GM19455 (cell line): ENCODE data around the gene ZNF138.

Experiments
- ATAC-seq: cut with Tn5 transposase; IDR thresholded peaks from one replicate; pipeline ENCODE4 v1.9.1; 2021; ENCODE audit not compliant: unreplicated experiment

ZNF138 gene

DNA sequence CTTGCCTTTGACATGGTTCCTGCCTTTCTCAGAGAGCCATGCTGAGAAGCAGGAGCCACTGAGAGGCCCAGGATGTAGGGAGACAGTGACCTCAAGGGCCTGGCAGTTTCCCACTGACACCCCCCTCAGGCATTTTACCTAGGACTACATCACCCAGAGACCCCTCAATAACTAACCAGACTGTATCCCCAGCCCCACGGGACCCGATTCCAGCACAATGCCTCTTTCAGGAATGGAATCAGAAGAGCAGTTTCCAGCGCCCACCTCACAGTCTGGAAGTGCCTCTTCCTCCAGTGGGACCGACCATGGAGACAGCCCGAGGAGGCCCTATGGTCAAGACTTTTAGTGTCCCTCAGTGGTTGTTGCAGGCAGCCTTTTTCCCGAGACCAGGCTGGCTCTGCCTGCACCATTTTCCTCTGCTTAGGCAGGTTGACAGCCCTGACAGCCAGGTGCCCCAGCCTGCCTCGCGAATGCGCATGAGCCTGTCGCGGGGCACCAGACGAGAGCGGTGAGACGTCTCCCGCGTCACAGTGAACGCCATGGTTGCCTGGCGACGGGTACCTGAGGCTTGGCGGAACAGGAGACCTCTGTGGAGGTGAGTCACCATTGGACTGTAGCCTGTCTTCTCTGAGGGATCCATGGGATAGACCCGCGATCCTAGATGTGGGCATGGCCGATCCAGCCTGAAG, 80.5 kb downstream of the ZNF138 start:
- ATAC-seq, result no peak

DNA sequence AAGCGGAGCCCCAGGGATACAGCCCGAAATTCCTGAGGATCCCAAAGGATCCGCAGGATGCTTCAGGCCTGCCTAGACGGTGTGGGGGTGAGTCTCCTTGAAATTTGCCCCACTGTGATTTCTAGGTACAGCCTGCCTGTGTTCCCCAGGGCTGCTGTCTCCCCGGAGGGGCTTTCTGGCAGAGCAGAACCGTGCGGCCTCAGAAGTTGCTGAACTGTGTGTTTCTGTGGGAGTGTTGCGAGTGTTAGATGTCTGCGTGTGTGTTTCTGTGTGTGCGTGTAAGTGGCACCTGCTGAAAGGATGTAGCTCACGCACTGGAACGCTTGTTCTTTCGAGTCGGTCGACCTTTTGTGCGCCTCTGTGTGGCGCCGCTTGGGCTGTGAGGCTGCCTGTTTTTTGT, 81.0 kb downstream of the ZNF138 start:
- ATAC-seq, result no peak

DNA sequence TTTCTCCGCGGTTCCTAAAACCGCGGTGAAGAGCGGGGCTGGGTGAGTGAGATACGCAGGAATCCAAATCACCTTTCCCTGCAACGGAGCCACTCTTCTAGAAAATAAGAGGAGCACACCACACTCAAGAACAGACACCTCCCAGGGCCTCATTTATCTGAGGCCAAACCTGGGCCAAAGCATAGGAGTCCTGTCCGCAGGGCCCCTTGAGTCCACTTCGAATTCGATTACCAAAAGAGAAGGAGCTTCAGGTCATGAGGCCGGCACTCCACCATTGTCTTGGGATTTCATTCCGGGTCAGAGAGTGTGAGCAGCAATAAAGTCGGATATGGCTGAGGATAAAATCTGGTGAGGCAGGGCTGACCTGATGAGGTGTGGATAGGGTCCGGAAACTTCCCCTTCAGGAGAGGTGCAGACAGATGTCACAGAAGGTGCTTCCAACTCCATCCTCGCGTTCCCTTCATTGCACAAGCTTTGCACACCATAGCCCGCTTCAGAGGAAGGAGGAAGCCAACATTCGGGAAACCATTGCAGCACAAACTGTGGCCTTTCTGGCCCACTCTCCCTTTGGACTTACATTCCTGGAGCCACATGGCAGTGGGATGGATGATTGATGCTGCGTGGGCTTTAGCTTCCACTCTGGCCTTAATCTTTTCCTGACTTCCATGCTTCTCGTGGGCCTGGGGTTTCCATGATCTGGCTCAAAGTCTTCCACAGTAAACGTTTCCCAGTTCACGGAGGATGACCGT, 81.6 kb downstream of the ZNF138 start:
- no peak for ATAC-seq

DNA sequence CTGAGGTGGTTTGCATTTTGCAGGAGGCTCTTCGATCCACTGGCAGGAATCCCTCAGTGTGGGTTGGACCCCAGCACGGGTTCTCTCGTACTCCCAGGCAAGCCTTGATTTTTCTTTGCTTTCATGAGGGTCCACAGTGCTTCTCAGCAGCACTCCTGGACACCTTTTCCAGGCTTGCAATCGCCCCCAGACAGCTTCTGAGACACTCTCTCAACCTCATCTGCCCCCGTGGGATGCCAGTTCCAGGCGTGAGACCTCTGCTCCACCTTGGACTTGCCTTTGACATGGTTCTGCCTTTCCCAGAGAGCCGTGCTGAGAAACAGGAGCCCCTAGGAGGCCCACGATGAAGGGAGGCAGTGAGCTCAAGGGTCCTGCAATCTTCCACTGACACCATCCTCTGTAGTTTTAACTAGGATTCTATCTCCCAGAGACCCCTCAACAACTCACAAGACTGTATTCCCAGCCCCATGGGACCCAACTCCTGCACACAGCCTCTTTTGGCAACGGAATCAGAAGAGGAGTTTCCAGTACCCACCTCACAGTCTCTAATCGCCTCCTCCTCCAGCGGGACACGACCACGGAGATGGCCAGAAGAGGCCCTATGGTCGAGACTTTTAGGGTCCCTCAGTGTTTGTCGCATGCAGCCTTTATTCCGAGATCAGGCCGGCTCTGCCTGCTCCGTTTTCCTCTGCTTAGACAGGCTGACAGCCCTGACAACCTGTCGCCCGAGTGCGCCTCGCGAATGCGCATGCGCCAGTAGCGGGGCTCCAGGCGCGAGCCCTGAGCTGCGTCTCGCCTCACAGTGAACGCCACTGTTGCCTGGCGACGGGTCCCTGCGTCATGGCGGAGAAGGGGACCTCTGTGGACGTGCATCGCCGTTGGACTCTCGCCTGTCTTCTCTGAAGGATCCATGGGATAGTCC, 82.8 kb downstream of the ZNF138 start:
- no peak for ATAC-seq

DNA sequence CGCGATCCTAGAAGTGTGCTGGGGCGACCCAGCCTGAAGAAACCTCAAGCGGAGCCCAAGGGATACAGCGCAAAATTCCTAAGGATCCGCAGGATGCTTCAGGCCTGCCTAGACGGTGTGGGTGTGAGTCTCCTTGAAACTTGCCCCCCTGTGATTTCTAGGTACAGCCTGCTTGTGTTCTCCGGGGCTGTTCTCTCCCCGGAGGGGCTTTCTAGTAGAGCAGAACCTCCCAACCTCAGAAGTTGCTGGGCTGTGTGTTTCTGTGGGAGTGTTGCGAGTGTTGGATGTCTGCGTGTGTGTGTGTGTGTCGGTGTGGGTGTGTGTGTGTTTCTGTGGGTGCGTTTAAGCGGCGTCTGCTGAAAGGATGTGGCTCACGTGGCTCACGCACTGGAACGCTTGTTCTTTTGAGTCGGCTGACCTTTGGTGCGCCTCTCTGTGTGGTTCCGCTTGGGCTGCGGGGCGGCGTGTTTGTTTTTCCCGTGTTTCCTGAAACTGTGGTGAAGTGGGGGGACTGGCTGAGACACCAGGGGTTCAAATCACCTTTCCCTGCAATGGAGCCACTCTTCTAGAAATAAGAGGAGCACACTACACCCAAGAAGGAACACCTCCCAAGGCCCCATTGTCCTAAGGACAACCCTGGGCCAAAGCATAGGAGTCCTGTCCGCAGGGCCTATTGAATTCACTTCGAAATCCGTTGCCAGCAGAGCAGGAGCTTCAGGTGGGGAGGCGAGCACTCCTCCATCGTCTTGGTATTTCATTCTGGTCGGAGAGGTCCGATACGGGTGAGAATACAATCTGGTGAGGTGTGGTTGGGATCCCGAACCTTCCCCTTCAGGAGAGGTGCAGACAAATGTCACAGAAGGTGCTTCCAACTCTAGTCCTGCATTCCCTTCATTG, 83.7 kb downstream of the ZNF138 start:
- no peak for ATAC-seq

DNA sequence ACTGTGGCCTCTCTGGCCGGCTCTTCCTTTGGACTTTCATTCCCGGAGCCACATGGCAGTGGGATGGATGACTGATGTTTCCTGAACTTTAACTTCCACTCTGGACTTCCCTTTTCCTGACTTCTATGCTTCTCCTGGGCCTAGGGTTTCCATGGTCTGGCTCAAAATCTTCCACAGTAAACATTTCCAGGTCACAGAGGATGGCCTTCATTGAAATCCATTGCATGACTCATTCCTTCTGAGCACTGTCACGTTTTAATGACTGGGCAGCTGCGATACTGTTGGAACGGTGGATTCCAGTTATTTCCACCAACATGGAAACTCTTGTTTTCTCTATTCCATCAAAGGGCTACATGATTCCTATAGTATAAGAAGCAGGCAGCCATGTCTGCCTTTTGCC, 84.5 kb downstream of the ZNF138 start:
- no peak for ATAC-seq

DNA sequence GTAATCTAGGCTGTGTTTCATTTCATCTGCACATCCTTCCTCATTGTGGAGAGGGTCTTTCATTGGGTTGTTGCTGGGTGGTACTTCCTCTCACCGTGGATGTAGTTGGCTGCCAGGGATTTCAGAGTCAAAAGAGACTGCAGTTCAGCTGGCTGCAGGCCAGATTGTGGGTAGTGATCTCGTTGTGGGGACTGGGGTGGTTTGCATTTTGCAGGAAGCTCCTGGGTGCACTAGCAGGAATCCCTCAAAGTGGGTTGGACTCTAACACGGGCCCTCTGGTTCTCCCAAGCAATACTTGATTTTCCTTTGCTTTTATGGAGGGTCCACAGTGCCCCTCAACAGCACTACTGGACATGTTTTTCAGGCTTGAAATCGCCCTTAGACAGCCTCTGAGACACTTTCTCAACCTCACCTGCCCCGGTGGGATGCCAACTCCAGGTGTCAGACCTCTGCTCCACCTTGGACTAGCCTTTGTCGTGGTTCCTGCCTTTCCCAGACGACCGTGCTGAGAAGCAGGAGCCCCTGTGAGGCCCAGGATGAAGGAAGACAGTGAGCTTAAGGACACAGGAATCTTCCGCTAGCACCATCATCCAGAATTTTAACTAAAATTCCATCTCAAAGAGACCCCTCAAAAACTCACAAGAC, 85.0 kb downstream of the ZNF138 start:
- ATAC-seq, result no peak

DNA sequence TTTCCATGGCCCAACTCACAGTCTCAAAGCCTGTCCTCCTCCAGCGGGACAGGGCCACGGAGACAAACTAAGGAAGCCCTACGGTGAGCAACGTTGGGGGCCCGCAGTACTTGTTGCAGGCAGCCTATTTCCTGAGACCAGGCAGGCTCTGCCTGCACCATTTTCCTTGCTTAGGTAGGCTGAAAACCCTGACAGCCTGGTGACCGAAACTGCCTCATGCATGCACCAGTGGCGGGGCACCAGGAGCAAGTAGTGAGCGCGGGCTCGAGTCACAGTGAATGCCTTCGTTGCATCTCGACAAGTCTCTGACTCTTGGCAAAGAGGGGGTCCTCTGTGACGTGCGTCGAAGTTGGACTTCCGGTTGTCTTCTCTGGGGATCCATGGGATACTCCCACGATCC, 85.6 kb downstream of the ZNF138 start:
- no peak for ATAC-seq

DNA sequence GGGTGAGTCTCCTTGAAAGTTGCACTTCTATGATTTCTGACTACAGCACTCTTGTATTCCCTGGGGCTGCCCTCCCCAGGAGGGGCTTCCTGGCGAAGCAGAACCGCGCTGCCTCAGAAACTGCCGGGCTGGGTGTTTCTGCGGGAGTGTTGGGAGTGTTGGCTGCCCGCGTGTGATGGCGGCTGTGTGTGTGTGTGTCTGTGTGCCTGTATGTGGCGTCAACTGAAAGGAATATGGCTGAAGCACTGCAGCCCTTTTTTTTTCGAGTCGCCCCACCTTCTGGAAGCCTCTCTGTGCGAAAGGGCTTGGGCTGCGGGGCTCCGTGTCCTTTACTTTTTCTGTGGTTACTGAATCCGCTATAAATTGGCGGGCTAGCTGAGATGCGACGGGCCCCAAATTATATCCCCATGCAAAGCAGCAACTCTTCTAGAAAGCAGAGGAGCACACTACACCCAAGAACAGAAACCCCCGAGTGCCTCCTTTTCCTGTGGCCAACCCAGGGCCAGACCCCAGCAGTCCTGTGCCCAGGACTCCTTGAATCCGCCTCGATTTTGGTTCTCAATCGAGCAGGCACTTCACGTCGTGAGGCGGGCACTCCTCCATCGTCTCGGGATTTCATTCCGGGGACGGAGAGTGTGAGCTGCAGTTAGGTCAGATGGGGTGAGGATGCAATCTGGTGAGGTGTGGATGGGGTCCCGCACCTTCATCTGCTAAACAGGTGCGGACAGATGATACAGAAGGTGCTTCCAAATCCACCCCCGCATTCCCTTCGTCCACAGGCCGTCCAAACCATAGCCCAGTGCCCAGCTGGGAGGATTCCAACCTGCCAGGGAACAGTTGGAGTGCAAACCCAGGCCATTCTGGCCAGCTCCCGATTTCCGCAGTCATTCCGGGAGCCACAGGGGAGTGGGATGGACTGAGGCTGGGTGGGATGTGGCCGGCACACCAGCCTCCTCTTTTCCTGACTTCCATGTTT, 86.4 kb downstream of the ZNF138 start:
- no peak for ATAC-seq

DNA sequence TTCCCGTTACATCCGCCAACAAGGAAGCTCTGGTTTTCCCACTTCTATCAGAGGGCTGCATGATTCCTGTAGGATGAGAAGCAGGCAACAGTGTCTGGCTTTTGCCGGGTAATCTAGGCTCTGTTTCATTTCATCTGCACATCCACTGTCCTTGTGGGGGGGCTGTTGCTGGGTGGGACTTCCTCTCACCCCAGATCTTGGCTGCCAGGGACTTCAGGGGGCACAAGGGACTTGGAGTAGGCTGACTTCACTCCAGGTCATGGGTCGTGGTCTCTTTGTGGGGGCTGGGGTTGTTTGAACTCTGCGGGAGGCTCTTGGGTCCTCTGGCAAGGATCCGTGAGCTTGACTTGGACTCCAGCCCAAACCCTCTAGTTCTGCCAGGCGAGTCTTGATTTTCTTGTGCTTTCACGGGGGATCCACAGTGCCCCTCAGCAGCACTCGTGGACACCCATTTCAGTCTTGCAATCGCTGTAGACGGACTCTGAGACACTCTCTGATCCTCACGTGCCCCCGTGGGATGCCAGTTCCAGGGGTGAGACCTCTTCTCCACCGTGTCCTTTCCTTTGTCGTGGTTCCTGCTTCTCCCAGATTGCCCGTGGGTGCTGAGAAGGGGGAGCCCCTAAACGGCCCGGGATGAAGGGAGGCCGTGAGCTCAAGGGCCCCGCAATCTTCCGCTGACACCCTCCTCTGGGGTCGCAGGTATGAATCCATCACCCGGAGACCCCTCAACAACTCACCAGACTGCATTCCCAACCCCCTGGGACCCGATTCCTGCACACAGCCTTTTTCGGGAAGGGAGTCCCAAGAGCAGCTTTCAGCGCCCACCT, 87.4 kb downstream of the ZNF138 start:
- ATAC-seq, result no peak

DNA sequence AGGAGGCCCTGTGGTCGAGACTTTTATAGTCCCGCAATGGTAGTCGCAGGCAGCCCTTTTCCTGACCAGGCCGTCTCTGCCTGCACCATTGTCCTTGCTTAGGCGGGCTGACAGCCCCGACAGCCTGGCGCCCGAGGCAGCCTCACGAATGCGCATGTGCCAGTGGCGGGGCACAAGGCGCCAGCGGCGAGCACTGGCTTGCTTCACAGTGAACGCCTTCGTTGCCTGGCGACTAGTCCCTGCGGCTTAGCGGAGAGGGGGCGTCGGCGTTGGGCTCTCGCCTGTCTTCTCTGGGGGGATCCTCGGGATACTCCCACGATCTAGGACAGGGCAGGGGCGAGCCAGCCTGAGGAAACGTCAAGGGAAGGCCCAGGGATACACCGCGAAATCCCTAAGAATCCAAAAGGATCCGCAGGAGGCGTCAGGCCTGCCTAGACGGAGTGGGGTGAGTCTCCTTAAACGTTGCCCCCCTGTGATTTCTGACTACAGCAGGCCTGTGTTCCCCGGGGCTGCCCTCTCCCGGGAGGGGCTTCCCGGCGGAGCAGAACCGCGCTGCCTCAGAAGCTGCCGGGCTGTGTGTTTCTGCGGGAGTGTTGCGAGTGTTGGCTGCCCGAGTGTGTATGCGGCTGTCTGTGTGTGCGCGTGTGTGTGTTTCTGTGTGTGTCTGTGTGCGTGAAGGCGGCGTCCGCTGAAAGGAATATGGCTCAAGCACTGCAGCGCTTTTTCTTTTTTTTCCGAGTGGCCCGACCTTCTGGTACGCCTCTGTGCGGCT, 88.3 kb downstream of the ZNF138 start:
- no peak for ATAC-seq
